ENCODE results near the gene ZNF12. TPM values are rescaled to one million over a fixed set of nuclear protein-coding genes. Genes with fewer than 3 reads are reported as not detected.

The ZNF12 gene
- total RNA-seq (2021; fragmentation: NEBNext Ultra II Directional; extraction: Animal tissue kit (Norgen Biotek cat#: 25700)) (16.2 and 16.8 TPM in 2 replicates), polyA plus RNA-seq (2011; rRNA removed) (5.0 and 6.7 TPM in 2 replicates), polyA minus RNA-seq (2011; rRNA and poly(A)+ RNA removed) (12.9 and 21.0 TPM in 2 replicates)
- polyA plus RNA-seq (2011; cell fraction: cytosol; rRNA removed), result 8.1 TPM
- 13.2 TPM for polyA plus RNA-seq (2011; cell fraction: nucleus; rRNA removed)
- polyA plus RNA-seq (2012, experiment 1 of 2), result 4.8 to 10.1 TPM (median 6.5 TPM) in 4 replicates
- polyA plus RNA-seq (2012, experiment 2 of 2), result 0.54 TPM
- polyA plus RNA-seq (2013, experiment 1 of 2), result 10.3 TPM
- 10.2 TPM for polyA plus RNA-seq (2013, experiment 2 of 2)
- polyA minus RNA-seq (2011; cell fraction: cytosol; rRNA and poly(A)+ RNA removed), result 16.0 TPM
- 23.3 TPM for polyA minus RNA-seq (2011; cell fraction: nucleus; rRNA and poly(A)+ RNA removed)
- long read RNA-seq, experiment 1, full-length matches to known transcripts, result 5 of 16 reads
- long read RNA-seq, experiment 1, partial matches to known transcripts, result 0 of 16 reads
- long read RNA-seq, experiment 1, other reads (novel, unspliced or antisense), result 11 of 16 reads
- long read RNA-seq, experiment 2, partial matches to known transcripts, result 1 of 1 reads
- long read RNA-seq, experiment 2, other reads (novel, unspliced or antisense), result 0 of 1 reads

DNA sequence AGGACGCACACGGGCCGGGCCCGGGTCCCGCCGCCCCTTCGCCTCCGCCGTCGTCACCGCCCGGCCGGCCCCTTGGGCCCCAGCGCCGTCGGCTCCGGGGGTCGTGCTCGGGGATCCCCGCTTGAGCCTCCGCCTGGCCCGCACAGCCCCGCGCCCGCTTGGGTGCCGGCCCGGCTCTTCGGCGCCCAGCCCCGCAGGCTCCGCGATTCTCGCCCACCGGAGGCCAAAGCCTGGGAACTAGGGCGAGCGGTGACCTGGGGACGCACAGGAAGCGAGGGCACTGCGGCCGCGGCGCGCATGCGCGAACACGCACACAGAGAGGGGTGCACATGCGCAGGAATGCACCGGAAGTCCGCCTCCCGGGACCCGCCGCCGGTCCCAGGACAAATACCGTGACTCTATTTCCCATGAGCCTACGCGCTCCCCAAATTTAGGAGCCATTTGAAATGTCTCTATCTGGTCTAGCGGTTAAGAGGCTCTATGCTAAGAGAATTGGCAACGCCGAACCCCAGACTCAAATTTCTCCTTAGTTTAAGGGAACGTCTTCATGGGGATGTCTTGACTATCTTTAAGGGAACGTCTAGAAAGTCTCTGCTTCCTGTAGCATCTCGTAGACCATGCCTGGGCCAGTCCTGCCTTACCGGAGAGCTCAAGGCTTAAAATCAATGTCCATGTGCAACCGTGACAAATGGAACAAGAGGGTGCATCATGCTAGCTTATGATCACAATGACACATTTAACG is at the start of gene ZNF12:
Gene ZNF12 (minus strand): TSS at position 282 of the 742 bp plus-strand sequence. CDS start 1,774 bp downstream, outside the sequence.
- 0 out of 2 replicates have a peak within 1 kb of the TSS, but pooled peaks have one; percentile 5 for H3K18ac ChIP-seq (ENCODE audit: extremely low read depth, low read length)
- H3K4ac ChIP-seq (replicated peaks; ENCODE audit: insufficient read length, low read depth, low read length), result peak within 1 kb of the TSS; percentile 55
- peak within 1 kb of the TSS; percentile 94 for H4K8ac ChIP-seq (ENCODE audit: extremely low read depth, insufficient read depth, low read length)
- CTCF ChIA-PET (ENCODE audit: partially characterized antibody), result no interaction called here
- H3K27ac ChIP-seq (ENCODE audit: low read depth, low read length), result peak within 1 kb of the TSS; percentile 60; the same call in 1 of the 2 replicates
- 5% methylated on average over 49 of the region's 65 CpGs; no CpG with 5 or more reads in 1 of the 2 experiments for WGBS, 2 experiments (ENCODE audit: extremely low coverage in 1 of 2, insufficient coverage in 1 of 2, insufficient read length in 1 of 2, insufficient replicate concordance in 2 of 2, low coverage in 1 of 2, low lambda C conversion rate in 2 of 2, missing lambda C conversion rate in 1 of 2)
- peaks cover 3 to 9% of the 10 kb centered on the region in 2 experiments for H4K20me1 ChIP-seq (replicated peaks in 1 of 2; ENCODE audit: control insufficient read depth in 1 of 2, insufficient read depth in 2 of 2, low read length in 2 of 2)
- H3K36me3 ChIP-seq (ENCODE audit: control insufficient read depth in 2 of 4, insufficient read depth in 4 of 4, low read length in 3 of 4), result peaks cover 3 to 27% (median 13%) of the 10 kb centered on the region in 4 experiments; a peak in 7 of 8 replicates
- peak within 1 kb of the TSS; percentile 49 for H2BK5ac ChIP-seq (ENCODE audit: low read depth, low read length)
- no peak within 1 kb of the TSS for H2BK12ac ChIP-seq (ENCODE audit: low read depth, low read length)
- H3K4me1 ChIP-seq (replicated peaks in 1 of 4; ENCODE audit: control insufficient read depth in 3 of 4, insufficient read depth in 4 of 4, low read length in 3 of 4), result peaks cover 0 to 4% (median 0%) of the 10 kb centered on the region in 4 experiments; a peak in 2 of 7 replicates
- 0 out of 2 replicates have a peak within 1 kb of the TSS, but pooled peaks have one; percentile 18 for H2BK15ac ChIP-seq (ENCODE audit: low read length)
- H4K5ac ChIP-seq (ENCODE audit: insufficient read length, low read depth, low read length), result peak within 1 kb of the TSS; percentile 37
- no peak within 1 kb of the TSS for H2BK20ac ChIP-seq (ENCODE audit: low read length)
- peak within 1 kb of the TSS; percentile 77; the same call in 1 of the 2 replicates for H2AK5ac ChIP-seq (ENCODE audit: low read depth, low read length)
- peak; percentile 88 to 97 for DNase-seq (ENCODE audit: low read depth in 1 of 2, low spot score in 2 of 2)
- H2BK120ac ChIP-seq (replicated peaks; ENCODE audit: low read depth, low read length), result no peak within 1 kb of the TSS
- H3K23ac ChIP-seq (ENCODE audit: insufficient read length), result no peak within 1 kb of the TSS
- no peak for FAIRE-seq
- H2AFZ ChIP-seq (ENCODE audit: low read length), result peak within 1 kb of the TSS; percentile 89
- peak within 1 kb of the TSS; percentile 25 for H3K56ac ChIP-seq (replicated peaks; ENCODE audit: insufficient read length, low read depth, low read length)
- H3K4me3 ChIP-seq (ENCODE audit: extremely low read depth in 1 of 4, insufficient read depth in 2 of 4, low read depth in 3 of 4, low read length in 4 of 4), result peak within 1 kb of the TSS; percentile 83 to 99 (median 87)
- no peaks in the 10 kb centered on the region; a peak in 2 of 7 replicates for H3K27me3 ChIP-seq (replicated peaks in 1 of 4; ENCODE audit: control insufficient read depth in 3 of 4, extremely low read depth in 1 of 4, insufficient read depth in 3 of 4, low read length in 3 of 4)
- H3K4me2 ChIP-seq (ENCODE audit: insufficient read depth in 1 of 2, low read depth in 2 of 2, low read length in 2 of 2), result peak within 1 kb of the TSS; percentile 99
- H3K79me2 ChIP-seq (ENCODE audit: control insufficient read depth in 1 of 2, insufficient read depth in 2 of 2, low read length in 2 of 2), result peaks cover 29 to 40% of the 10 kb centered on the region in 2 experiments
- H3K9ac ChIP-seq (replicated peaks in 1 of 4; ENCODE audit: extremely low read depth in 1 of 4, low read depth in 3 of 4, low read length in 3 of 4), result peak within 1 kb of the TSS; percentile 65 to 92 (median 82)
- no peak within 1 kb of the TSS for H3K14ac ChIP-seq (ENCODE audit: insufficient read length)
- H3K79me1 ChIP-seq (ENCODE audit: low read depth, low read length), result peaks cover 18% of the 10 kb centered on the region
- H3K9me3 ChIP-seq (ENCODE audit: insufficient read depth in 2 of 2, low read depth in 1 of 2, low read length in 1 of 2), result peaks cover 8 to 11% of the 10 kb centered on the region in 2 experiments
- peak within 1 kb of the TSS; percentile 86 for H4K91ac ChIP-seq (replicated peaks; ENCODE audit: insufficient read length, low read length)
- peaks cover 9% of the 10 kb centered on the region; the same call in 1 of the 2 replicates for H3K23me2 ChIP-seq (ENCODE audit: low read depth, low read length)
- POLR2A ChIA-PET (ENCODE audit: partially characterized antibody), result no interaction called here
- no peak for TF ChIP-seq SIRT6 (IDR thresholded peaks at IDR 0.05; ENCODE audit: low read length)
- TF ChIP-seq CBX5 (IDR thresholded peaks at IDR 0.05; ENCODE audit: low read depth, low read length), result no peak
- TF ChIP-seq MAFK (IDR thresholded peaks at IDR 0.05; ENCODE audit: low read depth, low read length), result no peak
- peak; percentile 63 for TF ChIP-seq TAF1 (IDR thresholded peaks at IDR 0.05; ENCODE audit: low read depth, low read length)
- TF ChIP-seq SP4 (IDR thresholded peaks at IDR 0.05; ENCODE audit: low read length), result peak; percentile 55; the same call in 1 of the 2 replicates
- TF ChIP-seq CHD1 (IDR thresholded peaks at IDR 0.05; ENCODE audit: low read depth, low read length), result no peak
- TF ChIP-seq RFX5 (IDR thresholded peaks at IDR 0.05; ENCODE audit: borderline replicate concordance, low read depth, low read length), result no peak
- no peak for TF ChIP-seq SAP30 (IDR thresholded peaks at IDR 0.05; ENCODE audit: insufficient read depth, insufficient replicate concordance, low read length)
- TF ChIP-seq POLR2AphosphoS5 (IDR thresholded peaks at IDR 0.05; ENCODE audit: low read depth, low read length), result peak; percentile 78
- no peak for TF ChIP-seq CBX8 (IDR thresholded peaks at IDR 0.05; ENCODE audit: borderline replicate concordance, low read depth, low read length)

All from H1 (cell line).